ENCODE data around the gene HMGN2.
"Not testable (repeated sequence)": the region's sequence is repeated elsewhere in the genome, so short reads cannot be mapped to it uniquely, and the experiment has no call there.

Gene HMGN2

GRCh38 chr1:26477446-26478152 is 5.4 kb downstream of the HMGN2 start:
- DNase-seq = no peak

GRCh38 chr1:26478159-26478558 is 5.9 kb downstream of the HMGN2 start:
- no peak for DNase-seq

GRCh38 chr1:26478988-26479387 is 6.7 kb downstream of the HMGN2 start:
- DNase-seq = no peak

- no peak for DNase-seq
These were observed 10.7 kb downstream of the HMGN2 start for GRCh38 chr1:26482921-26483320.

- no peak for DNase-seq
These were observed 11.7 kb downstream of the HMGN2 start for GRCh38 chr1:26483980-26484379.

- DNase-seq = no peak
These were observed 17.9 kb downstream of the HMGN2 start for GRCh38 chr1:26490155-26490554.

- DNase-seq = no peak
These were observed 21.0 kb downstream of the HMGN2 start for GRCh38 chr1:26493267-26493666.

- DNase-seq = no peak
These were observed 21.7 kb downstream of the HMGN2 start for GRCh38 chr1:26493938-26494337.

- DNase-seq = no peak
These were observed 24.6 kb downstream of the HMGN2 start for GRCh38 chr1:26496861-26497260.

- DNase-seq = no peak
These were observed 26.7 kb downstream of the HMGN2 start for GRCh38 chr1:26498894-26499293.

GRCh38 chr1:26500488-26501175 is 28.4 kb downstream of the HMGN2 start:
- DNase-seq = peak; percentile 62 to 93

GRCh38 chr1:26510711-26511110 is 38.5 kb downstream of the HMGN2 start:
- DNase-seq = not testable (repeated sequence)

GRCh38 chr1:26515836-26516235 is 43.6 kb downstream of the HMGN2 start:
- not testable (repeated sequence) for DNase-seq

GRCh38 chr1:26516987-26517765 is 44.9 kb downstream of the HMGN2 start:
- DNase-seq = no peak

GRCh38 chr1:26517766-26518049 is 45.5 kb downstream of the HMGN2 start:
- DNase-seq = no peak

- no peak for DNase-seq
These were observed 46.1 kb downstream of the HMGN2 start for GRCh38 chr1:26518355-26518754.

- DNase-seq = no peak
These were observed 48.1 kb downstream of the HMGN2 start for GRCh38 chr1:26520339-26520738.

- DNase-seq = no peak
These were observed 49.4 kb downstream of the HMGN2 start for GRCh38 chr1:26521669-26522030.

GRCh38 chr1:26522073-26522472 is 49.8 kb downstream of the HMGN2 start:
- DNase-seq = no peak

GRCh38 chr1:26524181-26524580 is 51.9 kb downstream of the HMGN2 start:
- no peak for DNase-seq
